NCI-H345 treated with DMSO at 0.1 percent for 48 hours (cell line): Measurements from ENCODE around the gene PIP.
"Not testable (repeated sequence)": the region's sequence is repeated elsewhere in the genome, so short reads cannot be mapped to it uniquely, and the experiment has no call there.

Experiments used
- DNase-seq: peaks from one replicate; lab custom pipeline; 2025; ENCODE audit not compliant: unreplicated experiment; lab: John Stamatoyannopoulos, UW

PIP gene

DNA sequence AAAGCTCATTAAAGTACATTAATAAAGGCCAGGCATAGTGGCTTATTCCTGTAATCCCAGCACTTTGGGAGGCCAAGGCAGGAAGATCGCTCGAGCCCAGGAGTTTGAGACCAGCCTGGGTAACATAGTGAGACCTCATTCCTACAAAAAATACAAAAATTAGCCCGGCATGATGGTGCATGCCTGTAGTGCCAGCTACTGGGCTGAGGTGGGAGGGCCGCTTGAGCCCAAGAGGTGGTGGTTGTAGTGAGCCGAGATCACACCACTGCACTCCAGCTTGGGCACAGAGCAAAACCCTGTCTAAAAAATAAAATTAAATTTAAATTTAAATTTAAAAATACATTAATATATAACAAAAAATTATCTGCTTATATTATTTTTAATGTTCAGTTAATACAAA is 44.3 kb downstream of the PIP start:
- no peak for DNase-seq

DNA sequence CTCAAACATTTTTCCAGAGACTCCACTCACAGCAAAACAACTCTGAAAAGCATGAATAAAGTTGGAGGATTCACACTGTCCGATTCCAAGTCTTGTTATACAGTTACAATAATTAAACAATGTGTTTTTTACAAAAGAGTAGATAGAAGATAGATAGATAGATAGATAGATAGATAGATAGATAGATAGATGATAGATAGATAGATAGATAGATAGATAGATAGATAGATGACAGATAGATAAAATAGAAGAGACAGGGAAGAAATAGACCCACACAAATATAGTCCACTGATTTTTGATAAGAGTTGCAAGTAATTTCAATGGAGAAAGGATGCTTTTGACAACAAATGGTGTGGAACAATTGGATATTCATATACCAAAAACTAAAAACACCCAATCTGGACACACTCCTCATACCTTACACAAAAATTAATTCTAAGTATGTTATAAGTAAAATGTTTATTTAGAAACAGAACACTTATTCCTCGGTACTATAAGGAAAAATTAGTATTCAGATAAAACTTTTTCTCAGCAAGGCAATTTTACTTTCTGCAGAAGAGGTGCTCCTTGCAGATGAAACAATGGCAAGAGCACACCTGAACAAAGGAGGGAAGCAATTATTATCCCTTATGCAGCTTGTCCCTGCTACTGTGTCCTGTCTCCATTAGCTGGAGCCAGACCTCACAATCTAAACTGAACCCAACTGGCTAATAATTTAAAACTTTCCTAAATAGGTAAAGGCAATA is 45.7 kb downstream of the PIP start:
- no peak for DNase-seq

DNA sequence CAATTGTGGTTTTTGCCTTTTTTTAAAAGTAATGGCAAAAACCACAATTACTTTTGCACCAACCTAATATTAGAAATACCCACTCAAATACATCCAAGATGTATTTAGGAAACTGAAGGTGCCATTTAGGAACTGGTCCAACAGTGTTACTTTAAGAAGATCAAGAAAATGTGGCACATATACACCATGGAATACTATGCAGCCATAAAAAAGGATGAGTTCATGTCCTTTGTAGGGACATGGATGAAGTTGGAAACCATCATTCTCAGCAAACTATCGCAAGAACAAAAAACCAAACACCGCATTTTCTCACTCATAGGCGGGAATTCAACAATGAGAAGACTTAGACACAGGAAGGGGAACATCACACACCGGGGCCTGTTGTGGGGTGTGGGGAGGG is 48.9 kb downstream of the PIP start:
- DNase-seq, result not testable (repeated sequence)

DNA sequence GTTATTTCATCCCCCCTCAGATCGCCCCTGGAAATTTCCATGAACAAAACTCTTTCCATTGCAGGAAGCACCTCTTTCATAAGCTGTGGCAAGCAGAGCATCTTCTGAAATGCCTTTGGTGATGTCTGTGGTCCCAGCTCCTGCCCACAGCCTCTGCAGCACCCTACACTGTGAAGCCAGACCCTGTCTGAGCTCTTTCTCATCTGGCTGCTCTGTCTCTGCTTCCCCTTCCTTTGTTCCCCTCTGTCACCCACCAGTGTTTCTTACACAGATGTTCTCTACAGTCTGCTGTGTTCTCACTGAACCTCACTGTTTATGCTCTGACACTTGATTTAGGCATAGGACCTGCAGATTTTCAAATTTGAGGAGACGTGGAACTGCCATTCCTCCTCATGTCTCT is 49.5 kb downstream of the PIP start:
- no peak for DNase-seq

DNA sequence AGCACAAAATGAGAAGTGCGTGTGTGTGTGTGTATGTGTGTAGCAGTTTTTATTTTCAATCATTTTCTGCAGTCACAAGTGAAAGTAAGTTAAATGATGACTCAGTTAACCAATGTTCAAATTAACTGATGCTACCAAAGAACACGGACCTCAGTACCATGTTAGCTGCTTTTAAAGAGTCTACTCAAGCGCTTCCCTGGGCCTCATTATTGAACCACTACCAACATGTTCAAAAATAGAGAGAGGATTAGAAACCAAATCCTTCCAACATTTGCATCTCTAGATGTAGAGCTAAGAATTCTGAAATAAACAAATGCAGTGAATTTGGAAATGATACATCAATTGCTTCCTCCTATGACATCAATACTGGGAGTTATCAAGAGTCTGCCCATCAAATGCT is 51.1 kb downstream of the PIP start, which contains the start of gene TAS2R39:
Gene TAS2R39, plus strand, starts transcription at position 396 of the 400 bp plus-strand sequence. Its CDS starts 0 bp downstream, at position 396.
- no peak for DNase-seq

DNA sequence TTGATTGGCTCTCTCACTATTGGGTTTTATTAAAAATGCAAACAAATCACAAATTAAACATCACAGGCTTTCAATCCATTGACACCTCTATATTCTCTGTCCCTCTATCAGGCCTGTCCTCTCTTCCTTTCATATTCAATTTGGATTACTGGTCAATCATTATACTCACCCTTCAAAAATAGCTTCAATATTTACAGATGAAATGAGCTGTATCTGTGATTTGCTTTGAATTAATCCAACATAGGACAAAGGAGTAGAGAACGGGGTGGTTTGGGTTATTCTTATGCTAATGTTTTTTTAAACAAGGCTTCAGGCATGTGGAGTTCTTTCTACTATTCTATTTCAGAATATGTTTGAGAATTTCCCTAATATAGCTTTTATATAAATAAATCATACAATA is 53.7 kb downstream of the PIP start:
- DNase-seq, result no peak

DNA sequence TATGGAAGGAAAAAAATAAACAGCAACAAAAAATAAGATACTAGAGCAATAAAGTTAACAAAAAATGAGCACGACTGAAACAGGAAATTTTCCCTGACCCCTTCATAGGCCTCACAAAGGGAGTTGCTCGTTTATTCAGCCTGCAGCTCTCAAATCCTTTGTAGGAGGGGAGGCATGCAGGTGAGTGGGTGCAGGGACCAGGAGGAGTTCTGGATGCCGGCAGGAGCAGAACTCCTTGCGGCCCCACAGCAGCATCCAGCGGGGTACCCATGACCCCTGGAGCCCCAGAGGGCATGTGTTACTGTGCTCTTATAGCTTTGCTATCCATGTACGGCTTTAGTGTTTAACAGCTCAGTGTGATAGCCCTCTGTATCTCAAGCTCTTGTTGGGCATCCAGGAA is 57.1 kb downstream of the PIP start:
- DNase-seq, result no peak
